ENCODE measurements around the gene PFKFB3.
A peak's percentile ranks its signal among the peaks of the same experiment; 100 is the strongest.

Gene PFKFB3

DNA sequence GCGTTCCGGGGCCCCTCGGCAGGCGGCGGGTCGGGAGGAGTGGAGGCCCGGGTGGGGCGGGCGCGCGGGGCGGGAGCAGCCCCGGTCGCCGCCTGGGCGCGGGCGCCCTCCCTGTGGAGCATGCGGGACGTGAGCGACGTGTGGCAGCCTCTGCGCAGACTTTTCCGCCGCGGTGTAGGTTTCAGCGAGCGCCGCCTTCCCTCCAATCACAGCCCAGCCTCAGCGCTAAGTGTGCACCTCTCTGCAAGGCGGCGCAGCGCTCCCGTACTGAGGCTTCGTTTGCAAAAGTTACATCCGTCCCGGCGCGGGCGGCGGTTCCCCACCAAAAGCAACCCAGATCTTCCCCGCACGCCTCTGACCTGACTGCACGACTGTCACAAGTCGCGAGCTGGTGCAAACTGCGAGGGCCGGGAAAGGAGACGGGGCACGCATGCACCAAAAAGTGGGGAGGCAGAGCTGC lies 1.2 kb upstream of the PFKFB3 start:
- Histone ChIP-seq H2AFZ (ENCODE audit: low read length) (no peak overlapping the region), H3K36me3 (ENCODE audit: insufficient read depth, low read length) (peaks cover 17% of the 10 kb centered on the region), H3K4me2 (ENCODE audit: low read length) (peak overlapping the region; percentile 74), H4K20me1 (ENCODE audit: insufficient read depth, low read length) (no peaks in the 10 kb centered on the region), H3K4me3 (ENCODE audit: low read depth, low read length, poor library complexity, severe bottlenecking) (peak overlapping the region; percentile 93), H3K9ac (ENCODE audit: low read length) (peak overlapping the region; percentile 65; the same call in 1 of the 2 replicates), H3F3A (ENCODE audit: insufficient read depth, low read length) (no peaks in the 10 kb centered on the region), H3K27me3 (ENCODE audit: insufficient read depth, low read length) (no peaks in the 10 kb centered on the region), H3K4me1 (ENCODE audit: insufficient read depth, low read length, severe bottlenecking) (peaks cover 50% of the 10 kb centered on the region), H3K9me2 (ENCODE audit: low read depth, low read length) (no peaks in the 10 kb centered on the region), H3K27ac (ENCODE audit: low read depth, low read length, poor library complexity, severe bottlenecking) (peak overlapping the region; percentile 61), H3K9me3 (ENCODE audit: low read length) (no peaks in the 10 kb centered on the region), H3K79me2 (ENCODE audit: insufficient read depth, low read length) (peaks cover 24% of the 10 kb centered on the region)
- TF ChIP-seq, protein P1, sequence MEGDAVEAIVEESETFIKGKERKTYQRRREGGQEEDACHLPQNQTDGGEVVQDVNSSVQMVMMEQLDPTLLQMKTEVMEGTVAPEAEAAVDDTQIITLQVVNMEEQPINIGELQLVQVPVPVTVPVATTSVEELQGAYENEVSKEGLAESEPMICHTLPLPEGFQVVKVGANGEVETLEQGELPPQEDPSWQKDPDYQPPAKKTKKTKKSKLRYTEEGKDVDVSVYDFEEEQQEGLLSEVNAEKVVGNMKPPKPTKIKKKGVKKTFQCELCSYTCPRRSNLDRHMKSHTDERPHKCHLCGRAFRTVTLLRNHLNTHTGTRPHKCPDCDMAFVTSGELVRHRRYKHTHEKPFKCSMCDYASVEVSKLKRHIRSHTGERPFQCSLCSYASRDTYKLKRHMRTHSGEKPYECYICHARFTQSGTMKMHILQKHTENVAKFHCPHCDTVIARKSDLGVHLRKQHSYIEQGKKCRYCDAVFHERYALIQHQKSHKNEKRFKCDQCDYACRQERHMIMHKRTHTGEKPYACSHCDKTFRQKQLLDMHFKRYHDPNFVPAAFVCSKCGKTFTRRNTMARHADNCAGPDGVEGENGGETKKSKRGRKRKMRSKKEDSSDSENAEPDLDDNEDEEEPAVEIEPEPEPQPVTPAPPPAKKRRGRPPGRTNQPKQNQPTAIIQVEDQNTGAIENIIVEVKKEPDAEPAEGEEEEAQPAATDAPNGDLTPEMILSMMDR (IDR thresholded peaks at IDR 0.05; ENCODE audit: low read length): no peak
- TF ChIP-seq EZH2 (IDR thresholded peaks at IDR 0.05; ENCODE audit: borderline replicate concordance, low read length): no peak

DNA sequence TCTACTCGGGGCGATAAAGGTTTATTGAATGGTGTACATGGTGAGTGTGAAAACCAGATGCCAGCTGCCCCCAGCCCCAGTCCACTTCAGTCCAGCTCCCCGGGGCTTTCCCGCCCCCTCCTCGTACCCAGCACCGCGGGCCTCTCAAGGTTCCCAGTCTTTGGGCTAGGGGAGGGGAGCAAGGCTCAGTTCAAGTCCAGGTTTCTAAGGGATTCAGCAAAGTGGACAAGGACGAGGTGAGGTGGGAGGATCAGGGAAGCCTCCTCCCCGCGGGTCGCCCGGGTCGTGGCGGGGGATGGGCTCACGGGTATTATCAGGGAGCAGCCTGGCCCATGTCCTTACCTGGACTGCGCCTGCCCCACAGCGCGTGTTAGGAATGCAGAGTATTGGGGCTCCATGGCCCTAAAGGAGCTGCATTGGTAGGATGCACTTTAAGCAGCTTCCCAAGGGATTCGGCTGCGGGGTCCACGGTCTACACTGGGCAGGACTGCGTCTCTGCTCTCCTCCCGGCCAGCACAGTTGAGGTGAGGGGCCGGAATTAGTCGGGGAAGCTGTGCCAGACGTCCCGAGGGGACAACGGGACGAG lies 541 bp upstream of the PFKFB3 start:
- peaks cover 17% of the 10 kb centered on the region for H3K36me3 ChIP-seq (ENCODE audit: insufficient read depth, low read length)
- H3K4me1 ChIP-seq (ENCODE audit: insufficient read depth, low read length, severe bottlenecking): peaks cover 51% of the 10 kb centered on the region
- H3K9me2 ChIP-seq (ENCODE audit: low read depth, low read length): no peaks in the 10 kb centered on the region
- no peak overlapping the region for H2AFZ ChIP-seq (ENCODE audit: low read length)
- H3K27me3 ChIP-seq (ENCODE audit: insufficient read depth, low read length): no peaks in the 10 kb centered on the region
- no peaks in the 10 kb centered on the region for H3K9me3 ChIP-seq (ENCODE audit: low read length)
- peak overlapping the region; percentile 93 for H3K4me3 ChIP-seq (ENCODE audit: low read depth, low read length, poor library complexity, severe bottlenecking)
- TF ChIP-seq EZH2 (IDR thresholded peaks at IDR 0.05; ENCODE audit: borderline replicate concordance, low read length): no peak
- TF ChIP-seq, protein P1 (IDR thresholded peaks at IDR 0.05; ENCODE audit: low read length): no peak
- peak overlapping the region; percentile 74 for H3K4me2 ChIP-seq (ENCODE audit: low read length)
- no peaks in the 10 kb centered on the region for H3F3A ChIP-seq (ENCODE audit: insufficient read depth, low read length)
- peak overlapping the region; percentile 65 for H3K9ac ChIP-seq (ENCODE audit: low read length)
- peak overlapping the region; percentile 61 for H3K27ac ChIP-seq (ENCODE audit: low read depth, low read length, poor library complexity, severe bottlenecking)
- H3K79me2 ChIP-seq (ENCODE audit: insufficient read depth, low read length): peaks cover 24% of the 10 kb centered on the region
- no peaks in the 10 kb centered on the region for H4K20me1 ChIP-seq (ENCODE audit: insufficient read depth, low read length)

DNA sequence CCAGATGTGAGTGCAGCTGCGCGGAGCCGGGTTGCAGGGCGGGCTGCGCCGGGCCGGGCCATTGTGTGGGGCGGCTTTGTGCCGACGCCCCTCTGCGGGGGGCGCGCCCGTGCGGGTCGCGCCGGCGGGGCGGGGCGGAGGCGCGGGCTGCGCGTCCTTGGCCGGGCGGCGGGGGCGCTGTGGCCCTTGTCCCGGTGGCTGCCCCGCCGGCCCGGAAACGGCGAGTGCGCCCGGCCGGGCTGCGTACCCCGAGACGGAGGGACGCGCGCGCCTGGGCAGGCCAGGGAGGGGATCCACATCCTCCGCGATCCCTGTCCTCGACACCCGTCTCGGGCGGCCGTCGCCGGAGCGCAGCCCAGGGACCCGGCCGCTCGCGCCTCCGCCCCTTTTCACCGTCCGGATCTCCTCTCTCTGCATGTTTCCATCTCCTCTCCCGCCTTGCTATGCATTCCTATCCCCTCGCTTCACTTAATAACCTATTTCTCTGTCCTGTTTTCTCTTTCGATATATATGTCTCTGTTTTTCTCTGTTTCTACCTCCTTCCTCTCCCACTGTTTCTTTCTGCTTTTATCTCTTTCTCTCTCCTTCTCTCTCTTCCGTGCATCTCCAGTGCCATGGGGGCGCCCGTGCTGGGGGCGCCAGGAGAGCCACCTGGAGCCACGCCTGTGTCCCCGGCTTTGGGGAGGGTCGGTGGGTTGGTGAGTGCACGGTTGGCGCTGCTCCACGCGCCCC lies 765 bp downstream of the PFKFB3 start:
- H3K36me3 ChIP-seq (ENCODE audit: insufficient read depth, low read length): peaks cover 17% of the 10 kb centered on the region
- H3K27me3 ChIP-seq (ENCODE audit: insufficient read depth, low read length): no peaks in the 10 kb centered on the region
- peak overlapping the region; percentile 93 for H3K9ac ChIP-seq (ENCODE audit: low read length)
- no peaks in the 10 kb centered on the region for H3F3A ChIP-seq (ENCODE audit: insufficient read depth, low read length)
- H3K9me2 ChIP-seq (ENCODE audit: low read depth, low read length): no peaks in the 10 kb centered on the region
- H3K4me3 ChIP-seq (ENCODE audit: low read depth, low read length, poor library complexity, severe bottlenecking): peak overlapping the region; percentile 93
- peak overlapping the region; percentile 98 for H3K4me2 ChIP-seq (ENCODE audit: low read length)
- H3K9me3 ChIP-seq (ENCODE audit: low read length): no peaks in the 10 kb centered on the region
- peak overlapping the region; percentile 77 for H3K27ac ChIP-seq (ENCODE audit: low read depth, low read length, poor library complexity, severe bottlenecking)
- peaks cover 37% of the 10 kb centered on the region for H3K79me2 ChIP-seq (ENCODE audit: insufficient read depth, low read length)
- no peak for TF ChIP-seq EZH2 (IDR thresholded peaks at IDR 0.05; ENCODE audit: borderline replicate concordance, low read length)
- TF ChIP-seq, protein P1 (IDR thresholded peaks at IDR 0.05; ENCODE audit: low read length): peak; percentile 19; the same call in 1 of the 2 replicates
- H2AFZ ChIP-seq (ENCODE audit: low read length): no peak overlapping the region
- peaks cover 64% of the 10 kb centered on the region for H3K4me1 ChIP-seq (ENCODE audit: insufficient read depth, low read length, severe bottlenecking)
- H4K20me1 ChIP-seq (ENCODE audit: insufficient read depth, low read length): no peaks in the 10 kb centered on the region
